Mesothelial cell of epicardium (in vitro differentiated cells): ENCODE data around the gene GCNT1. TPM values are rescaled to one million over a fixed set of nuclear protein-coding genes. Genes with fewer than 3 reads are reported as not detected.
"Not testable (repeated sequence)": the region's sequence is repeated elsewhere in the genome, so short reads cannot be mapped to it uniquely, and the experiment has no call there.

Experiments used
- DNase-seq, 2 experiments: peaks; one replicate each; pipeline ENCODE4 v3.0.0; 2021; ENCODE audit warnings: low spot score in 2 of 2; ENCODE audit not compliant: unreplicated experiment in 2 of 2
- H3K27ac Mint-ChIP-seq: 2 replicates; pipeline ENCODE4 v1.8.0; 2021; ENCODE audit warnings: mixed read lengths
- H3K27me3 Mint-ChIP-seq: 2 replicates; pipeline ENCODE4 v1.8.0; 2021; ENCODE audit warnings: low read depth, mixed read lengths
- H3K36me3 Mint-ChIP-seq: 2 replicates; pipeline ENCODE4 v1.8.0; 2021; ENCODE audit warnings: mixed read lengths
- H3K4me1 Mint-ChIP-seq: 2 replicates; pipeline ENCODE4 v1.8.0; 2021; ENCODE audit warnings: mixed read lengths
- H3K4me3 Mint-ChIP-seq: 2 replicates; pipeline ENCODE4 v1.8.0; 2021; ENCODE audit warnings: mild to moderate bottlenecking, moderate library complexity, mixed read lengths
- H3K9me3 Mint-ChIP-seq: 2 replicates; pipeline ENCODE4 v1.8.0; 2021; ENCODE audit warnings: mixed read lengths
- total RNA-seq: library from RNA; stranded (reverse); gene quantifications from 3 replicates; pipeline ENCODE4 v1.2.1, GENCODE V29; 2021
- TF ChIP-seq, protein P1 (sequence below): fragments of 200-600 bp; sonication (generic); IDR thresholded peaks from one replicate; pipeline ENCODE4 v1.5.0; 2021; ENCODE audit warnings: antibody characterized with exemption; ENCODE audit not compliant: unreplicated experiment

GCNT1 gene
- total RNA-seq, 1 donor from 2014 or later = 8.6 TPM

DNA sequence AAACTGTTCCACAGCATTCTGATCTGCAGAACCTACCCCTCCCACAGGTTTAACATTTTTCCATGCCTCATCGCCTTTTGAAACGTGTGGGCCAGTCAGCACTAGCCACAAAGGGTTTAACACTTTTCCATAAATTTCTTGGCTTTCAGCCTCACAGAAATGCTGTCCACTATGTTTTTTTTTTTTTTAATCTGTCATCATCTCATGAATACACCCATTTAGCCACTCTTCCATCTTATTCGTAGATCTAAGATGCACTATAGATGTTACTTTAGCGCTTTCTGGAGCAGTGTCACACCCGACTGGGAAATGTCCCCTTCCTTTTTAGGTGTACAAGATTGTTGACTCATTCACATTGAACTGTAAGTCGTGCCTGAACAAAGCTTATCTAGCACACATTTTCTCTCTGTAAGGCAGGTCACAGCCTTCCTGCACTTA, 62.3 kb downstream of the GCNT1 start:
- DNase-seq = no peak
- Mint-ChIP-seq H3K27me3 (peaks cover 9% of the 10 kb centered on the region), H3K27ac (no peak overlapping the region), H3K9me3 (no peaks in the 10 kb centered on the region), H3K36me3 (no peaks in the 10 kb centered on the region), H3K4me1 (peaks cover 15% of the 10 kb centered on the region), H3K4me3 (no peak overlapping the region)
- TF ChIP-seq, protein P1, sequence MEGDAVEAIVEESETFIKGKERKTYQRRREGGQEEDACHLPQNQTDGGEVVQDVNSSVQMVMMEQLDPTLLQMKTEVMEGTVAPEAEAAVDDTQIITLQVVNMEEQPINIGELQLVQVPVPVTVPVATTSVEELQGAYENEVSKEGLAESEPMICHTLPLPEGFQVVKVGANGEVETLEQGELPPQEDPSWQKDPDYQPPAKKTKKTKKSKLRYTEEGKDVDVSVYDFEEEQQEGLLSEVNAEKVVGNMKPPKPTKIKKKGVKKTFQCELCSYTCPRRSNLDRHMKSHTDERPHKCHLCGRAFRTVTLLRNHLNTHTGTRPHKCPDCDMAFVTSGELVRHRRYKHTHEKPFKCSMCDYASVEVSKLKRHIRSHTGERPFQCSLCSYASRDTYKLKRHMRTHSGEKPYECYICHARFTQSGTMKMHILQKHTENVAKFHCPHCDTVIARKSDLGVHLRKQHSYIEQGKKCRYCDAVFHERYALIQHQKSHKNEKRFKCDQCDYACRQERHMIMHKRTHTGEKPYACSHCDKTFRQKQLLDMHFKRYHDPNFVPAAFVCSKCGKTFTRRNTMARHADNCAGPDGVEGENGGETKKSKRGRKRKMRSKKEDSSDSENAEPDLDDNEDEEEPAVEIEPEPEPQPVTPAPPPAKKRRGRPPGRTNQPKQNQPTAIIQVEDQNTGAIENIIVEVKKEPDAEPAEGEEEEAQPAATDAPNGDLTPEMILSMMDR = no peak

DNA sequence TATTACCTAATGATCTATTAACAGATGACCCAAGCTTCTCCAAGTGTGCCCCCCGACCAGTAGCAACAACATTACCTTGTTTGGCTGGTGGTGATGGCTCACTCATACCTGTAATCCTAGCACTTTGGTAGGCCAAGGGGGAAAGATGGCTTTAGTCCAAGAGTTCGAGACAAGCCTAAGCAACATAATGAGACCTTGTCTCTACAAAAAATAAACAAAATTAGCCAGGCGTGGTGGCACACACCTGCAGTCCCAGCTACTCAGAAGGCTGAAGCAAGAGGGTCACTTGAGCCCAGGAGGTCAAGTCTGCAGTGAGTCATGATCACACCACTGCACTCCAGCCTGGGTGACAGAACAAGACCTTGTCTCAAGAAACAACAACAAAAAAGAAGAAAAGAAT, 62.9 kb downstream of the GCNT1 start:
- Mint-ChIP-seq H3K27ac (no peak overlapping the region), H3K4me1 (peaks cover 11% of the 10 kb centered on the region), H3K27me3 (peaks cover 9% of the 10 kb centered on the region), H3K9me3 (no peaks in the 10 kb centered on the region), H3K4me3 (no peak overlapping the region), H3K36me3 (no peaks in the 10 kb centered on the region)
- DNase-seq = no peak
- TF ChIP-seq, protein P1 = no peak

DNA sequence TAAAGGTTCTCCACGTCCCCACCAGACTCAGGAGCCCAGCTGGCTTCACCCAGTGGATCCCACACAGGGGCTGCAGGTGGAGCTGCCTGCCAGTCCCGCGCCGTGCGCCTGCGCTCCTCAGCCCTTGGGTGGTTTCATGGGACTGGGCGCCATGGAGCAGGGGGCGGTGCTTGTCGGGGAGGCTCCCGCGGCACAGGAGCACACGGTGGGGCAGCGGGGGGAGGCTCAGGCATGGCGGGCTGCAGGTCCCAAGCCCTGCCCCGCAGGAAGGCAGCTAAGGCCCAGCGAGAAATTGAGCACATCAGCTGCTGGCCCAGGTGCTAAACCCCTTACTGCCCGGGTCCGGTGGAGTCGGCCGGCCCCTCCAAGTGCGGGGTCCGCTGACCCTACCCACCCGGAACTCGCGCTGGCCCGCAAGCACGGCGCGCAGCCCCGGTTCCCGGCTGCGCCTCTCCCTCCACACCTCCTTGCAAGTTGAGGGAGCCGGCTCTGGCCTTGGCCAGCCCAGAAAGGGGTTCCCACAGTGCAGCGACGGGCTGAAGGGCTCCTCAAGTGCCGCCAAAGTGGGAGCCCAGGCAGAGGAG, 64.7 kb downstream of the GCNT1 start:
- H3K4me3 Mint-ChIP-seq, H3K9me3 Mint-ChIP-seq, H3K36me3 Mint-ChIP-seq, H3K27me3 Mint-ChIP-seq, H3K27ac Mint-ChIP-seq, DNase-seq: not testable (repeated sequence)
- peaks cover 11% of the 10 kb centered on the region for H3K4me1 Mint-ChIP-seq

DNA sequence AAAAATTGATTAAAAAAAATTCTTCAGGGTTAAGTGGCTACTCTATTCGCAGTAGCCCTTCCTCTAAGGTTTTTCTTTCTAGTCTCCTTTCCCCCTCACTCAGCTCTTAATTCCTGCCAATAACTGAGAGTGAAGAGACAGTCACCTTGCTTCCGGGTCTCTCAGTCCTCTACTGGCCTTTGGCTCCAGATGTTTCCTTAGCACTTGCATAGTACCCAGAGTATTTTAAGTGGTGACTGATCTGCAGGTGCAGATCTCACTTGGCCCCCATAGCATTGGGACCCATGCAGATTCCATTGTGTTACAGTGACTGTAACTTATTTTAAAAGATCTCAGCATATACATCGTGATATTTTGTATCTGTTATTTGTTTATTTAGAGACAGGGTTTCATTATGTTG, 66.2 kb downstream of the GCNT1 start:
- DNase-seq = no peak
- peaks cover 5% of the 10 kb centered on the region for H3K27me3 Mint-ChIP-seq
- H3K27ac Mint-ChIP-seq = no peak overlapping the region
- no peaks in the 10 kb centered on the region for H3K36me3 Mint-ChIP-seq
- no peak overlapping the region for H3K4me3 Mint-ChIP-seq
- TF ChIP-seq, protein P1 = no peak
- H3K4me1 Mint-ChIP-seq = no peaks in the 10 kb centered on the region
- H3K9me3 Mint-ChIP-seq = no peaks in the 10 kb centered on the region

DNA sequence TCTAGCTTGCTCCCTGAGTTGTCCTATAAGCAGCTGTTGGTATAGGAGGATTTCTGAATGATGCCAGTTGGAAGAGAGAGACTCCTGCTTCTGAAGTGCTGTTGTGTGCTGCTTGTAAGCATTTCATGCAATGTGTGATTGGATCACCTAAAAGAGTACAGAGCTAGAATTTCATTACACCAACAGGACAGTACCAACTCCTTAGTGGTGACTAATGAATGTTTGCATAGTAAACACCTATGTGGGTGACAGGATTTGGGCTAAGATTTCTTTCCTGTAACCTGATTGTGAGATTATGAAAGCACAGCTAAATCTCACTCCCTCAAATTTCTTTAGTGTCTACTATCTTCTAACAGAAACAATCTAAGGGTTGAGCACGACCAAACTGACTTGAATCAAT, 67.0 kb downstream of the GCNT1 start:
- H3K9me3 Mint-ChIP-seq = no peaks in the 10 kb centered on the region
- H3K4me3 Mint-ChIP-seq = no peak overlapping the region
- no peak for DNase-seq
- H3K27me3 Mint-ChIP-seq = peaks cover 5% of the 10 kb centered on the region
- TF ChIP-seq, protein P1 = no peak
- no peak overlapping the region for H3K27ac Mint-ChIP-seq
- no peaks in the 10 kb centered on the region for H3K36me3 Mint-ChIP-seq
- H3K4me1 Mint-ChIP-seq = peaks cover 2% of the 10 kb centered on the region

DNA sequence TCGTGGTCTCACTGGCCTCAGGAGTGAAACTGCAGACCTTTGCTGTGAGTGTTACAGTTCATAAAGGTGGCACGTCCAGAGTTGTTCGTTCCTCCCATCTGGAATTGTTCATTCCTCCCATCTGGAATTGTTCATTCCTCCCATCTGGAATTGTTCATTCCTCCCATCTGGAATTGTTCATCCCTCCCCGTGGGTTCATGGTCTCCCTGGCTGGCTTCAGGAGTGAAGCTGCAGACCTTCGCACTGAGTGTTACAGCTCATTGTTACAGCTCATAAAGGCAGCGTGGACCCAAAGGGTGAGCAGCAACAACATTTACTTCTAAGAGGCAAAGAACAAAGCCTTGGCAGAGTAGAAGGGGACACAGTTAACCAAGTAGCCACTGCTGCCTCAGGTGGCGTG, 69.1 kb downstream of the GCNT1 start:
- Mint-ChIP-seq H3K4me1 (peaks cover 6% of the 10 kb centered on the region), H3K27ac (no peak overlapping the region), H3K4me3 (no peak overlapping the region), H3K9me3 (no peaks in the 10 kb centered on the region), H3K36me3 (no peaks in the 10 kb centered on the region), H3K27me3 (peaks cover 5% of the 10 kb centered on the region)
- TF ChIP-seq, protein P1 = no peak
- DNase-seq = no peak
